DND-41 (cell line): ENCODE data around the gene TOM1L1.

Experiments used
- ATAC-seq: fragments of 200-7000 bp; cut with Tn5 transposase; 3 replicates; pipeline ENCODE4 v1.9.1; 2021; ENCODE audit warnings: low read depth; ENCODE audit not compliant: insufficient read depth
- DNase-seq: peaks from one replicate; pipeline ENCODE4 v3.0.0-alpha.2; 2020
- H2AFZ ChIP-seq: 2 replicates; pipeline ENCODE4 v1.6.0; 2012; ENCODE audit warnings: low read depth, low read length
- H3K27ac ChIP-seq: 2 replicates; pipeline ENCODE4 v1.5.1; 2012; ENCODE audit warnings: low read length, inconsistent platforms
- H3K27me3 ChIP-seq: fragments of 200-600 bp; sonication (generic); 2 replicates; pipeline ENCODE4 v1.6.0; 2012; ENCODE audit warnings: low read length, mild to moderate bottlenecking, inconsistent platforms; ENCODE audit not compliant: insufficient read depth, poor library complexity
- H3K36me3 ChIP-seq: 2 replicates; pipeline ENCODE4 v1.5.1; 2012; ENCODE audit warnings: low read length, inconsistent platforms; ENCODE audit not compliant: insufficient read depth
- H3K4me1 ChIP-seq: 2 replicates; pipeline ENCODE4 v1.5.1; 2012; ENCODE audit warnings: mild to moderate bottlenecking, low read length; ENCODE audit not compliant: insufficient read depth
- H3K4me2 ChIP-seq: 2 replicates; pipeline ENCODE4 v1.6.0; 2012; ENCODE audit warnings: mild to moderate bottlenecking, moderate library complexity, low read length, inconsistent platforms; ENCODE audit not compliant: insufficient read depth
- H3K4me3 ChIP-seq, 2 experiments: fragments of 200-600 bp in 1 of 2; shearing (Covaris generic) in 1 of 2; 2 replicates each; pipeline ENCODE4 v1.5.1; 2012 to 2016; ENCODE audit warnings: inconsistent platforms in 2 of 2, low read length in 2 of 2, mild to moderate bottlenecking in 2 of 2, low read depth in 1 of 2, moderate library complexity in 1 of 2
- H3K79me2 ChIP-seq: 2 replicates; pipeline ENCODE4 v1.6.0; 2012; ENCODE audit warnings: low read length, inconsistent platforms; ENCODE audit not compliant: insufficient read depth
- H3K9ac ChIP-seq: 2 replicates; pipeline ENCODE4 v1.6.0; 2012; ENCODE audit warnings: low read depth, mild to moderate bottlenecking, inconsistent platforms, low read length, moderate library complexity
- H3K9me3 ChIP-seq: 2 replicates; pipeline ENCODE4 v1.5.1; 2012; ENCODE audit warnings: low read length, moderate library complexity, mild to moderate bottlenecking, inconsistent platforms; ENCODE audit not compliant: insufficient read depth, severe bottlenecking
- H4K20me1 ChIP-seq: 2 replicates; pipeline ENCODE4 v1.6.0; 2012; ENCODE audit warnings: low read length; ENCODE audit not compliant: insufficient read depth
- EZH2 ChIP-seq: IDR thresholded peaks from 3 replicates; pipeline ENCODE4 v1.6.1; 2012; ENCODE audit warnings: borderline replicate concordance, low read depth, mild to moderate bottlenecking, moderate library complexity, low read length, inconsistent platforms; ENCODE audit not compliant: severe bottlenecking
- TF ChIP-seq, protein P1 (sequence below): IDR thresholded peaks from 2 replicates; pipeline ENCODE4 v1.5.1; 2012; ENCODE audit warnings: borderline replicate concordance, low read length, moderate library complexity, mild to moderate bottlenecking; ENCODE audit not compliant: poor library complexity, severe bottlenecking; ENCODE audit errors: extremely low read depth

The TOM1L1 gene

DNA sequence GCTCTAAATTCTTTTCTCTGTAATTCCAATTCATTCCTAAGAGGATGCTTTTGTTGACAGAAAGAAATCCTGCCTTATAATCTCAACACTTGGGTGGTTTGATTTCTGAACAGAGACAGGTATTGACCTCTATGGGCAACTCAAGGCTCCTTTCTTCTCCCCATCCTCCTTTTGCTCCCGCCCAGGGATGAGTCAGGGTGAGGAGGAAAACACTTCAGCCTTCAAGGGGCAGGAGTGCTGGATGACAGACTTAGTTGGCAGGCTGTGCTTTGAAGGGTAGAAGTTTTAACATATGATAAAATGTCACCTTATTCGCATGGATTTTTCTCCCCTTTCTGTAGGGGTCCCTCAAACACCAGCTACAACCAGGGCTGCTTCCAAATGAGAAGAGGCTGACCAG is 16.7 kb upstream of the TOM1L1 start:
- no peaks in the 10 kb centered on the region for H3K79me2 ChIP-seq
- H3K27me3 ChIP-seq, result peaks cover 6% of the 10 kb centered on the region

DNA sequence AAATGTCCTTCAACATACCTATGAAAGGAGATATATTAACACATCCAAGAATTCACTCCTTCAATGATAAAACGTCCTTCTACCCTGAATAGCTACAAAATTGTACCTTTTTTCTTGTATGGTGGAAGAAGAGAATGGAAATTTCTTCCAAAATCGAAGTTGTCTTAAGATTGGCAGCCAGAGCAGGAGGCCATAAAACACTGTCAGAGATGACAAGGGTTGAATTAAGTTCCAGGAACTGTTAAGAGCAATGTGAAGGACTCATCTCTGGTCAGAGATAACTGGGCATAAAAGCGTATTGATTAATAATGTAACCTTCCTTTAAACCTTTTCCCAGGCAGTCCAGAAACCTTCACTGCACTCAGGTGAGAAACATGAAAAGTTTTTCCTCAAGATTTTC is 12.9 kb upstream of the TOM1L1 start:
- DNase-seq, result no peak
- TF ChIP-seq, protein P1, sequence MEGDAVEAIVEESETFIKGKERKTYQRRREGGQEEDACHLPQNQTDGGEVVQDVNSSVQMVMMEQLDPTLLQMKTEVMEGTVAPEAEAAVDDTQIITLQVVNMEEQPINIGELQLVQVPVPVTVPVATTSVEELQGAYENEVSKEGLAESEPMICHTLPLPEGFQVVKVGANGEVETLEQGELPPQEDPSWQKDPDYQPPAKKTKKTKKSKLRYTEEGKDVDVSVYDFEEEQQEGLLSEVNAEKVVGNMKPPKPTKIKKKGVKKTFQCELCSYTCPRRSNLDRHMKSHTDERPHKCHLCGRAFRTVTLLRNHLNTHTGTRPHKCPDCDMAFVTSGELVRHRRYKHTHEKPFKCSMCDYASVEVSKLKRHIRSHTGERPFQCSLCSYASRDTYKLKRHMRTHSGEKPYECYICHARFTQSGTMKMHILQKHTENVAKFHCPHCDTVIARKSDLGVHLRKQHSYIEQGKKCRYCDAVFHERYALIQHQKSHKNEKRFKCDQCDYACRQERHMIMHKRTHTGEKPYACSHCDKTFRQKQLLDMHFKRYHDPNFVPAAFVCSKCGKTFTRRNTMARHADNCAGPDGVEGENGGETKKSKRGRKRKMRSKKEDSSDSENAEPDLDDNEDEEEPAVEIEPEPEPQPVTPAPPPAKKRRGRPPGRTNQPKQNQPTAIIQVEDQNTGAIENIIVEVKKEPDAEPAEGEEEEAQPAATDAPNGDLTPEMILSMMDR, result no peak
- TF ChIP-seq EZH2, result no peak
- Histone ChIP-seq H3K4me3 (no peak overlapping the region), H3K36me3 (no peaks in the 10 kb centered on the region), H3K4me1 (no peaks in the 10 kb centered on the region), H4K20me1 (no peaks in the 10 kb centered on the region), H3K4me2 (no peak overlapping the region), H3K79me2 (no peaks in the 10 kb centered on the region), H3K9ac (no peak overlapping the region), H3K27me3 (peaks cover 6% of the 10 kb centered on the region), H2AFZ (no peak overlapping the region), H3K9me3 (no peaks in the 10 kb centered on the region), H3K27ac (no peak overlapping the region)
- no peak for ATAC-seq

More for the DNA sequence above, 16.7 kb upstream of the TOM1L1 start:
- no peak overlapping the region for H2AFZ ChIP-seq
- no peak overlapping the region for H3K4me3 ChIP-seq
- DNase-seq (no peak), ATAC-seq (no peak)
- no peaks in the 10 kb centered on the region for H3K4me1 ChIP-seq
- no peaks in the 10 kb centered on the region for H3K9me3 ChIP-seq
- TF ChIP-seq, protein P1, result no peak
- TF ChIP-seq EZH2, result no peak
- H4K20me1 ChIP-seq, result no peaks in the 10 kb centered on the region
- no peak overlapping the region for H3K9ac ChIP-seq
- no peak overlapping the region for H3K4me2 ChIP-seq
- no peaks in the 10 kb centered on the region for H3K36me3 ChIP-seq
- no peak overlapping the region for H3K27ac ChIP-seq

DNA sequence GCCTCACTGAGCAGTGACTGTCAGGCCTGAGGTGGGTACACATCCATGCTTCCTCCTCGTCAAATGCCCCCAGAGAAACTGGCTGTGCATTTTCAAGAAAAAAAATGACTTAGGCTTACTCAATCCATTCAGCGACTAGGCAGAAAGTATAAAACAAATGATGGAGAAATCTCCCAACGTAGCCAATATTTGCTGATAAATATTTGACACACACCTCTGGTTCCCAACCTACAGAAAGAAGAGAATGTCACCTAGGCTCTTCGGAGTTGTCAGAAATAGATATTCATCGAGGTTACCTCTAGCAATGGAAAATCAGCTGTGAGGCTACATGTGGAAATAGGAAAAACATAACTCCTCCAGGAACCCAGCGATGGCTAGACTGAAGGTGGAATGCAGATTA is 12.4 kb upstream of the TOM1L1 start:
- Histone ChIP-seq H3K4me2 (no peak overlapping the region), H3K36me3 (no peaks in the 10 kb centered on the region), H4K20me1 (no peaks in the 10 kb centered on the region), H3K4me1 (no peaks in the 10 kb centered on the region), H3K9me3 (no peaks in the 10 kb centered on the region), H3K27me3 (peaks cover 6% of the 10 kb centered on the region), H3K27ac (no peak overlapping the region), H3K79me2 (no peaks in the 10 kb centered on the region), H3K4me3 (no peak overlapping the region), H3K9ac (no peak overlapping the region), H2AFZ (no peak overlapping the region)
- DNase-seq (no peak), ATAC-seq (no peak)
- TF ChIP-seq, protein P1, result no peak

DNA sequence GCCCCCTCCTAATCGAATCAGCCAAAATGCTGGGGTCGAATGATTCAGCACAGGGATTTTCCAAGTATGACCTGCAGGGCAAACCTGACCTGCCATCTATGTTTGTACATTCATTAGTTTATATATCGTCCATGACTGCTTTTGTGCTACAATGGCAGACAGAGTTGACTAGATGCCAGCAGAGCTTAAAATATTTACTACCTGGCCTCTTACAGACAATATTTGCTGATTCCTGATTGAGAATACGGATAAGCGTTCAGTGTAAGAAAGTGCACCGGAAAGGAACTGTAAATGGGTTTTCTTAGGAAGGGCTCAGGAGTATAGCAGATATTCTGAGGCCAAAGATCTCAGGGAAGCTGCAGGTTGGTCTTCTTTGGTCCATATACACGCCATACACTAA is 11.7 kb upstream of the TOM1L1 start:
- peaks cover 5% of the 10 kb centered on the region for H3K27me3 ChIP-seq
- no peak overlapping the region for H3K9ac ChIP-seq
- no peaks in the 10 kb centered on the region for H3K9me3 ChIP-seq
- H2AFZ ChIP-seq, result no peak overlapping the region
- no peaks in the 10 kb centered on the region for H4K20me1 ChIP-seq
- TF ChIP-seq EZH2, result no peak
- TF ChIP-seq, protein P1, result no peak
- H3K4me3 ChIP-seq, result no peak overlapping the region
- H3K36me3 ChIP-seq, result no peaks in the 10 kb centered on the region
- no peaks in the 10 kb centered on the region for H3K79me2 ChIP-seq
- H3K4me1 ChIP-seq, result no peaks in the 10 kb centered on the region
- no peak overlapping the region for H3K4me2 ChIP-seq
- ATAC-seq (no peak), DNase-seq (no peak)
- H3K27ac ChIP-seq, result no peak overlapping the region
